ENCODE results near the gene CASK.

- TF ChIP-seq CTCF (conservative IDR thresholded peaks at IDR 0.05 in 1 of 2, IDR thresholded peaks at IDR 0.05 in 1 of 2; ENCODE audit: low read depth in 1 of 2, low read length in 2 of 2) = no peak
- TF ChIP-seq EZH2 (IDR thresholded peaks at IDR 0.05; ENCODE audit: low read length, missing control alignments) = no peak
Measured at GRCh38 chrX:41499195-41499594, 424.2 kb downstream of the CASK start.

Measured in fibroblast of lung (primary cell).